Stomach (tissue), 9 donors: ENCODE data around the gene CUX1. TPM values are rescaled to one million over a fixed set of nuclear protein-coding genes. Genes with fewer than 3 reads are reported as not detected.
A peak's percentile ranks its signal among the peaks of the same experiment; 100 is the strongest.
"Not testable (repeated sequence)": the region's sequence is repeated elsewhere in the genome, so short reads cannot be mapped to it uniquely, and the experiment has no call there.

Source experiments
- DNase-seq, 2 donors: peaks; one replicate each; pipeline versions ENCODE4 v3.0.0 to v3.0.0-alpha.2; 2013 to 2019
- H3K27ac ChIP-seq, 5 donors: fragments of 200-600 bp in 4 of 5; sonication (generic) in 4 of 5; one replicate each; pipeline ENCODE4 v1.5.1; 2013 to 2019; ENCODE audit warnings: mild to moderate bottlenecking in 1 of 5, moderate library complexity in 1 of 5
- H3K27me3 ChIP-seq, 3 donors: fragments of 200-600 bp; sonication (generic); one replicate each; pipeline ENCODE4 v1.5.1; 2017 to 2019; ENCODE audit warnings: mixed run types in 1 of 3
- H3K36me3 ChIP-seq, 4 donors: fragments of 200-600 bp; sonication (generic); 1 replicate in 3 of 4; 2 replicates in 1 of 4; pipeline ENCODE4 v1.5.1; 2016 to 2019
- H3K4me1 ChIP-seq, 4 donors: fragments of 200-600 bp; sonication (generic); one replicate each; pipeline ENCODE4 v1.5.1; 2016 to 2019
- H3K4me3 ChIP-seq, 4 donors: fragments of 200-600 bp; sonication (generic) in 3 of 4; one replicate each; pipeline ENCODE4 v1.5.1; 2016 to 2019; ENCODE audit warnings: mild to moderate bottlenecking in 1 of 4
- H3K9me3 ChIP-seq, 4 donors: fragments of 200-600 bp; sonication (generic); one replicate each; pipeline ENCODE4 v1.5.1; 2016 to 2019
- CTCF ChIP-seq, 7 experiments: fragments of 450-650 bp in 4 of 7; fragments of 200-600 bp in 3 of 7; sonication (generic) in 3 of 7; IDR thresholded peaks; one replicate each; pipeline ENCODE4 v1.5.1; 2016 to 2019; ENCODE audit warnings: antibody characterized with exemption in 7 of 7, control low read depth in 2 of 7, mild to moderate bottlenecking in 1 of 7
- EP300 ChIP-seq: sonication (generic); formaldehyde crosslinking; IDR thresholded peaks from one replicate; pipeline ENCODE4 v1.6.1; 2017; ENCODE audit warnings: antibody characterized with exemption
- POLR2A ChIP-seq, 4 donors: fragments of 450-650 bp; IDR thresholded peaks; one replicate each; pipeline ENCODE4 v1.6.1; 2016; ENCODE audit warnings: antibody characterized with exemption in 4 of 4, control low read depth in 2 of 4, mild to moderate bottlenecking in 1 of 4, moderate library complexity in 1 of 4
- POLR2AphosphoS5 ChIP-seq, 3 donors: sonication (generic); formaldehyde crosslinking; IDR thresholded peaks; one replicate each; pipeline ENCODE4 v1.6.1; 2016; ENCODE audit warnings: antibody characterized with exemption in 3 of 3
- WGBS, 5 donors: extraction: QIAGEN DNeasy Blood & Tissue Kit in 3 of 5; methylation state at CpG; one replicate each; pipeline versions ENCODE4 v1.1.5 to v1.1.7; 2013 to 2018; 5-methylcytosine and 5-hydroxymethylcytosine counted together
- intact Hi-C: fragments of 100-400 bp; cut with DNase I; formaldehyde crosslinking; loops from one replicate; pipeline ENCODE4 v1.15.1; 2023; ENCODE audit warnings: low total_unique reads
- polyA plus RNA-seq, 3 donors: library from polyadenylated mRNA; stranded (reverse); fragments of 200-250 nt; gene quantifications; one replicate each; pipeline ENCODE4 v1.2.3, GENCODE V29; 2013
- total RNA-seq, 5 donors: library from RNA; depleted of rRNA; stranded (reverse); fragments of >200 nt; gene quantifications; one replicate each; pipeline versions ENCODE4 v1.1.0 to v1.2.3, GENCODE V29; 2014 to 2016
- donor health status: healthy with polysubstance abuse.
- donor health status: Bipolar disorder and iron deficiency.
- donor health status: healthy.

Gene CUX1
- total and polyA plus RNA-seq, 8 donors: 24.7 to 201 (median 54.7) TPM

GRCh38 chr7:102138676-102139075 lies 321.2 kb downstream of the CUX1 start:
- 83 to 94% (median 92%) methylated on average over 6 of the region's 6 CpGs for WGBS, 5 donors
- no peak for DNase-seq
- no peak for TF ChIP-seq POLR2A (IDR thresholded peaks at IDR 0.05)
- no peak for TF ChIP-seq POLR2AphosphoS5 (IDR thresholded peaks at IDR 0.05)
- TF ChIP-seq CTCF (IDR thresholded peaks at IDR 0.05): no peak
- TF ChIP-seq EP300: no peak
- H3K9me3 ChIP-seq: no peaks in the 10 kb centered on the region
- intact Hi-C loops: no loop called here
- no peak overlapping the region for H3K27ac ChIP-seq
- no peak overlapping the region for H3K4me3 ChIP-seq
- no peaks in the 10 kb centered on the region for H3K27me3 ChIP-seq
- H3K36me3 ChIP-seq: peaks cover 0 to 19% (median 8%) of the 10 kb centered on the region in 4 donors
- H3K4me1 ChIP-seq: no peaks in the 10 kb centered on the region

DNA sequence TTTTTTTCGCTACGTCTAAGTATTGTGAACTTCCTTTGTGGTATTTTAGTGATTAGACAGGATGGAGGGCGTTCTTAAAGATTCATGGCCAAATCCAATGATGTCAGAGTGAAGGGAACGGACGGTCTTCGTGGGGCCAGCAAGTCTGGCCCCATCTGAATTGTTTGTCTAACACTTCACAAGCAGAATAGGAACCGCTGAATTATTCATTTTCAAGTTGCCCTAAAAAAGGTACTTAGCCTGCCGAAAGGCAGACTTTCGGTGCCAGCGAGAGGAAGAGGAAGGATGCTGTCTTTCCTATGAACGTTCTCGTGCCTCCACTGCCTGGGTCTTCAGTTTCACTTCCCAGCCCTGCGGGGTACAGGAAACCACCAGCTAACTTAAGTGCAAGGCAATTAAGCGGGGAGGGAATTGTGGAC lies 323.5 kb downstream of the CUX1 start:
- 73 to 82% (median 80%) methylated on average over 14 of the region's 14 CpGs for WGBS, 5 donors
- DNase-seq: peak in 1 of 2 donors; percentile 41

DNA sequence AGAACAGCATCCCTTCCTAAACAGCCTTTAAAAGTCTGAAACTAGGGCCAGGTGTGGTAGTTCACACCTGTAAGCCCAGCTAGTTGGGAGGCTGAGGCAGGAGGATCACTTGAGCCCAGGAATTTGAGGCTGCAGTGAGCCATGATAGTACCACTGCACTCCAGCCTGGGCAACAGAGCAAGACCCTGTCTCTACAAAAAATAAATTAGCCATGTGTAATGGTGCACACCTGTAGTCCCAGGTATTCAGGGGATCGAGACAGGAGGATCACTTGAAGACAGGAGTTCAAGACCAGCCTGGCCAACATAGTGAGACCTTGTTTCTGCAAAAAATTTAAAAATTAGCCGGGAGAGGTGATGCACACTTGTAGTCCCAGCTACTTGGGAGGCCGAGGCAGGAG lies 325.0 kb downstream of the CUX1 start:
- WGBS, 5 donors: 89 to 100% (median 98%) methylated on average over 3 of the region's 3 CpGs
- DNase-seq, H3K27me3 ChIP-seq, intact Hi-C loops, H3K9me3 ChIP-seq, H3K4me3 ChIP-seq, H3K4me1 ChIP-seq, H3K27ac ChIP-seq: not testable (repeated sequence)
- peaks cover 0 to 29% (median 12%) of the 10 kb centered on the region in 4 donors for H3K36me3 ChIP-seq

More for the DNA sequence above, 323.5 kb downstream of the CUX1 start:
- TF ChIP-seq CTCF (IDR thresholded peaks at IDR 0.05) (no peak), POLR2A (IDR thresholded peaks at IDR 0.05) (no peak), EP300 (no peak), POLR2AphosphoS5 (IDR thresholded peaks at IDR 0.05) (no peak)
- no peak overlapping the region for H3K4me3 ChIP-seq
- no peak overlapping the region for H3K27ac ChIP-seq
- no peaks in the 10 kb centered on the region for H3K9me3 ChIP-seq
- H3K36me3 ChIP-seq: peaks cover 0 to 27% (median 8%) of the 10 kb centered on the region in 4 donors
- no peaks in the 10 kb centered on the region for H3K4me1 ChIP-seq
- no peaks in the 10 kb centered on the region for H3K27me3 ChIP-seq
- intact Hi-C loops: no loop called here

- no peak for DNase-seq
- TF ChIP-seq EP300: no peak
- no peak for TF ChIP-seq POLR2AphosphoS5 (IDR thresholded peaks at IDR 0.05)
- no peak for TF ChIP-seq POLR2A (IDR thresholded peaks at IDR 0.05)
- TF ChIP-seq CTCF (IDR thresholded peaks at IDR 0.05): no peak
- no peak overlapping the region for H3K27ac ChIP-seq
- H3K4me1 ChIP-seq: no peaks in the 10 kb centered on the region
- 93 to 97% (median 96%) methylated on average over 18 of the region's 18 CpGs for WGBS, 5 donors
- no peak overlapping the region for H3K4me3 ChIP-seq
- intact Hi-C loops: no loop called here
- peaks cover 0 to 25% (median 9%) of the 10 kb centered on the region in 4 donors for H3K36me3 ChIP-seq
- H3K9me3 ChIP-seq: no peaks in the 10 kb centered on the region
- H3K27me3 ChIP-seq: no peaks in the 10 kb centered on the region
Observed at GRCh38 chr7:102146122-102146521, 328.7 kb downstream of the CUX1 start.

DNA sequence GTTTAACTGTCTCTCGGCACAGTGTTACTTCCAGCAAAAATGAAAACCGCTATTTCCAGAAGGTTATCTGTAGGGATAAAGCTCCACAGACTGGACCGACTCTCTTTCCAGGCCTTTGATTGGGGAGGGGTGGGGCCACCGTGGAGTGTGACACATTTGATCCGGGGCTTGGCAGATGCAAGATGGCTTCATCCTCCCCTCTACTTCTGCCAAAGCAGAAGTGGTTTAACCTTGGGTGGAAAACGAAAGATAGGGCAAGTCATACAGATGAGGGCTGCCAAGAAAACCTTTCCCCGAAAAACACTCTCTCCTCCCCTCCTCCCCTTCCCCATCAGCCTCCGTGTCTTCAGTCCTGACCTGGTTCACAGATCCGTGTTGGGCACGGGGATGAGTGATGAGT lies 329.6 kb downstream of the CUX1 start:
- intact Hi-C loops: no loop called here
- H3K27me3 ChIP-seq: no peaks in the 10 kb centered on the region
- H3K4me1 ChIP-seq: no peaks in the 10 kb centered on the region
- H3K9me3 ChIP-seq: no peaks in the 10 kb centered on the region
- peak in 1 of 2 donors; percentile 28 for DNase-seq
- peaks cover 0 to 23% (median 9%) of the 10 kb centered on the region in 4 donors for H3K36me3 ChIP-seq
- TF ChIP-seq POLR2A (IDR thresholded peaks at IDR 0.05): no peak
- no peak for TF ChIP-seq CTCF (IDR thresholded peaks at IDR 0.05)
- TF ChIP-seq EP300: no peak
- no peak for TF ChIP-seq POLR2AphosphoS5 (IDR thresholded peaks at IDR 0.05)
- WGBS, 5 donors: 49 to 66% (median 63%) methylated on average over 10 of the region's 10 CpGs
- H3K27ac ChIP-seq: no peak overlapping the region
- H3K4me3 ChIP-seq: no peak overlapping the region
